Loucy (cell line): ENCODE data around the gene FEV.

Experiments
- EZH2phosphoT487 ChIP-seq: fragments of 200-600 bp; IDR thresholded peaks from 2 replicates; pipeline ENCODE4 v1.6.1; 2018; ENCODE audit warnings: antibody characterized with exemption, mild to moderate bottlenecking, moderate library complexity, borderline replicate concordance
- TF ChIP-seq, protein P1 (sequence below): fragments of 200-600 bp; sonication (generic); conservative IDR thresholded peaks from 2 replicates; pipeline ENCODE4 v1.5.1; 2014; ENCODE audit warnings: mild to moderate bottlenecking, antibody characterized with exemption, low read length

DNA sequence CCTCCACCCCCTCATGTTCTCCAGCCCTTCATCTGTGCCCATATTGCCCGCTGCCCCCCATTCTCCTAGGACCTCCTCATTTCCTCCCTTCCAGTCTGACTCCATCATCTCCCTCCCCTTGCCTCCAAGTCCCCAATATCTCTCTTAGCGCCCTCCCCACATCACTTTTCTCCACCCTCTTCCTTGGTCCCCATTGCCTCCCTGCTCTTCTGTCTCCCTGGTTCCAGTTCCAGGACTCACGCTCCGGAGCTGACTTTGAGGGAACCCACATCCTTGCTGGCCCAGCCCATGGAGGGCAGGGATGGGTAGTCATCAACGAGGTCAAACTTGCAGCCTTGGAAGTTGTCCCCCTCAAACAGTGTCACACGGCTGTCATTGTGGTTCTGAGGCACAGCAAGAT is 5.6 kb upstream of the FEV start:
- TF ChIP-seq, protein P1, sequence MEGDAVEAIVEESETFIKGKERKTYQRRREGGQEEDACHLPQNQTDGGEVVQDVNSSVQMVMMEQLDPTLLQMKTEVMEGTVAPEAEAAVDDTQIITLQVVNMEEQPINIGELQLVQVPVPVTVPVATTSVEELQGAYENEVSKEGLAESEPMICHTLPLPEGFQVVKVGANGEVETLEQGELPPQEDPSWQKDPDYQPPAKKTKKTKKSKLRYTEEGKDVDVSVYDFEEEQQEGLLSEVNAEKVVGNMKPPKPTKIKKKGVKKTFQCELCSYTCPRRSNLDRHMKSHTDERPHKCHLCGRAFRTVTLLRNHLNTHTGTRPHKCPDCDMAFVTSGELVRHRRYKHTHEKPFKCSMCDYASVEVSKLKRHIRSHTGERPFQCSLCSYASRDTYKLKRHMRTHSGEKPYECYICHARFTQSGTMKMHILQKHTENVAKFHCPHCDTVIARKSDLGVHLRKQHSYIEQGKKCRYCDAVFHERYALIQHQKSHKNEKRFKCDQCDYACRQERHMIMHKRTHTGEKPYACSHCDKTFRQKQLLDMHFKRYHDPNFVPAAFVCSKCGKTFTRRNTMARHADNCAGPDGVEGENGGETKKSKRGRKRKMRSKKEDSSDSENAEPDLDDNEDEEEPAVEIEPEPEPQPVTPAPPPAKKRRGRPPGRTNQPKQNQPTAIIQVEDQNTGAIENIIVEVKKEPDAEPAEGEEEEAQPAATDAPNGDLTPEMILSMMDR, result no peak
- no peak for TF ChIP-seq EZH2phosphoT487
